B cell (primary cell): ENCODE results near the gene PSENEN. TPM values are rescaled to one million over a fixed set of nuclear protein-coding genes. Genes with fewer than 3 reads are reported as not detected.

Source experiments
- ATAC-seq: fragments of 200-7000 bp; cut with Tn5 transposase; one replicate; pipeline ENCODE4 v1.10.0; 2021; ENCODE audit warnings: low read depth, mild to moderate bottlenecking, moderate number of reproducible peaks, moderate library complexity
- CTCF ChIA-PET: fragments of 350-600 bp; sonication (Branson Sonifier 250); formaldehyde crosslinking; loops from one replicate; lab custom pipeline; 2021; ENCODE audit warnings: antibody characterized with exemption, inconsistent platforms; lab: Charles Lee
- POLR2A ChIA-PET: fragments of 350-600 bp; sonication (Branson Sonifier 250); formaldehyde crosslinking; loops from one replicate; lab custom pipeline; 2021; ENCODE audit warnings: antibody characterized with exemption; lab: Charles Lee
- DNase-seq: peaks from one replicate; pipeline ENCODE4 v3.0.0; 2013
- H2AFZ ChIP-seq: 2 replicates; pipeline ENCODE4 v1.6.1; 2012; ENCODE audit warnings: mild to moderate bottlenecking, low read depth, low read length; ENCODE audit not compliant: insufficient read depth, poor library complexity, severe bottlenecking
- H3K27ac ChIP-seq, 2 donors: 1 replicate in 1 of 2; 2 replicates in 1 of 2; pipeline ENCODE4 v1.5.1; 2012 to 2013; ENCODE audit warnings: low read length in 2 of 2, mild to moderate bottlenecking in 2 of 2, moderate library complexity in 1 of 2
- H3K27me3 ChIP-seq, 4 experiments: fragments of 200-600 bp in 1 of 4; sonication (generic) in 1 of 4; replicated peaks in 1 of 4; 1 replicate in 2 of 4; 2 replicates in 2 of 4; pipeline versions ENCODE4 v1.6.1 to v1.7.0; 2013 to 2016; ENCODE audit warnings: low read length in 3 of 4, mild to moderate bottlenecking in 2 of 4, mixed read lengths in 1 of 4, moderate library complexity in 1 of 4; ENCODE audit not compliant: insufficient read depth in 4 of 4, control insufficient read depth in 3 of 4; ENCODE audit errors: control extremely low read depth in 1 of 4
- H3K36me3 ChIP-seq, 2 experiments: replicated peaks in 1 of 2; 1 replicate in 1 of 2; 2 replicates in 1 of 2; pipeline versions ENCODE4 v1.6.1 to v1.7.1; 2013; ENCODE audit warnings: low read length in 1 of 2; ENCODE audit not compliant: insufficient read depth in 2 of 2, control insufficient read depth in 1 of 2; ENCODE audit errors: control extremely low read depth in 1 of 2, extremely low read depth in 1 of 2
- H3K4me1 ChIP-seq, 2 donors: fragments of 200-600 bp in 1 of 2; sonication (generic) in 1 of 2; 1 replicate in 1 of 2; 2 replicates in 1 of 2; pipeline versions ENCODE4 v1.5.1 to v1.6.1; 2013 to 2017; ENCODE audit warnings: low read length in 2 of 2; ENCODE audit not compliant: control insufficient read depth in 2 of 2, insufficient read depth in 2 of 2
- H3K4me2 ChIP-seq: replicated peaks from 2 replicates; pipeline ENCODE3; 2012; ENCODE audit warnings: mild to moderate bottlenecking, low read depth, low read length; ENCODE audit not compliant: poor library complexity, severe bottlenecking
- H3K4me3 ChIP-seq, 5 experiments: fragments of 200-600 bp in 1 of 5; sonication (generic) in 1 of 5; 1 replicate in 3 of 5; 2 replicates in 2 of 5; pipeline versions ENCODE4 v1.5.1 to v1.7.0; 2011 to 2016; ENCODE audit warnings: low read length in 4 of 5, mild to moderate bottlenecking in 4 of 5, low read depth in 2 of 5, control low read depth in 1 of 5, moderate library complexity in 1 of 5; ENCODE audit not compliant: insufficient read depth in 1 of 5; ENCODE audit errors: control extremely low read depth in 1 of 5, extremely low read depth in 1 of 5
- H3K79me2 ChIP-seq: fragments of 200-600 bp; sonication (generic); one replicate; pipeline ENCODE4 v1.6.0; 2016; ENCODE audit warnings: low read length; ENCODE audit not compliant: control insufficient read depth, insufficient read depth
- H3K9ac ChIP-seq: fragments of 200-600 bp; sonication (generic); 2 replicates; pipeline ENCODE4 v1.6.1; 2017; ENCODE audit warnings: mild to moderate bottlenecking, low read length, moderate library complexity
- H3K9me3 ChIP-seq, 3 donors: one replicate each; pipeline versions ENCODE4 v1.6.1 to v1.7.1; 2013; ENCODE audit warnings: low read length in 2 of 3; ENCODE audit not compliant: control insufficient read depth in 2 of 3, insufficient read depth in 1 of 3; ENCODE audit errors: control extremely low read depth in 1 of 3
- H4K20me1 ChIP-seq: 2 replicates; pipeline ENCODE4 v1.6.0; 2012; ENCODE audit warnings: mild to moderate bottlenecking, low read length; ENCODE audit not compliant: insufficient read depth, control insufficient read depth, poor library complexity, severe bottlenecking
- H3K27ac Mint-ChIP-seq: one replicate; pipeline ENCODE4 v1.8.0; 2021; ENCODE audit warnings: mixed read lengths
- H3K27me3 Mint-ChIP-seq: one replicate; pipeline ENCODE4 v1.8.0; 2021; ENCODE audit warnings: mixed read lengths
- H3K4me1 Mint-ChIP-seq: one replicate; pipeline ENCODE4 v1.8.0; 2021; ENCODE audit warnings: mixed read lengths
- H3K4me3 Mint-ChIP-seq: one replicate; pipeline ENCODE4 v1.8.0; 2021; ENCODE audit warnings: mixed read lengths
- H3K9me3 Mint-ChIP-seq: one replicate; pipeline ENCODE4 v1.8.0; 2022; ENCODE audit warnings: mixed read lengths; ENCODE audit not compliant: insufficient read depth
- CTCF ChIP-seq: fragments of 200-600 bp; IDR thresholded peaks from one replicate; pipeline ENCODE4 v1.8.0; 2022; ENCODE audit warnings: antibody characterized with exemption, mild to moderate bottlenecking
- EZH2 ChIP-seq: IDR thresholded peaks from 2 replicates; pipeline ENCODE4 v1.6.1; 2012; ENCODE audit warnings: borderline replicate concordance, low read depth, mild to moderate bottlenecking, moderate library complexity, low read length; ENCODE audit not compliant: insufficient read depth, poor library complexity, severe bottlenecking
- WGBS: methylation state at CpG from one replicate; pipeline ENCODE4 v1.1.5; 2013; ENCODE audit warnings: missing lambda C conversion rate; ENCODE audit not compliant: insufficient coverage; 5-methylcytosine and 5-hydroxymethylcytosine counted together
- intact Hi-C: fragments of 100-400 bp; cut with micrococcal nuclease; formaldehyde crosslinking; loops from one replicate; pipeline ENCODE4 v1.10.0; 2022
- polyA plus RNA-seq: library from polyadenylated mRNA; depleted of rRNA; stranded (reverse); fragments of >200 nt; gene quantifications from 2 replicates; pipeline ENCODE4 v1.2.3, GENCODE V29; 2012
- total RNA-seq, 2 donors: library from RNA; stranded (reverse); fragments of 120-200 nt in 1 of 2; gene quantifications; 1 replicate in 1 of 2; 2 replicates in 1 of 2; pipeline versions ENCODE4 v1.2.3 to v1.2.4, GENCODE V29; 2013 to 2022

Gene PSENEN
- total and polyA plus RNA-seq, 2 donors (not counting 1 experiment from before 2014, with no cell fraction given): 17.7 to 36.4 TPM

GRCh38 chr19:35727053-35727955 lies 18.1 kb upstream of the PSENEN start:
- intact Hi-C loops: no loop called here
- H3K4me1 Mint-ChIP-seq: no peaks in the 10 kb centered on the region
- Histone ChIP-seq H3K4me2 (no peak overlapping the region), H3K9ac (no peak overlapping the region), H2AFZ (no peak overlapping the region), H3K27me3 (no peaks in the 10 kb centered on the region), H3K27ac (no peak overlapping the region), H3K79me2 (peaks cover 68% of the 10 kb centered on the region), H3K36me3 (peaks cover 7 to 97% of the 10 kb centered on the region in 2 experiments), H4K20me1 (peaks cover 56% of the 10 kb centered on the region), H3K4me3 (no peak overlapping the region), H3K4me1 (no peaks in the 10 kb centered on the region), H3K9me3 (no peaks in the 10 kb centered on the region)
- H3K27me3 Mint-ChIP-seq: no peaks in the 10 kb centered on the region
- no peak overlapping the region for H3K4me3 Mint-ChIP-seq
- H3K27ac Mint-ChIP-seq: no peak overlapping the region
- no peak for DNase-seq
- no peak for ATAC-seq
- H3K9me3 Mint-ChIP-seq: no peaks in the 10 kb centered on the region
- WGBS: 98% methylated on average over 25 of the region's 25 CpGs
- TF ChIP-seq CTCF (no peak), EZH2 (no peak)
- POLR2A ChIA-PET: interaction anchor here (0.6 kb wide), 1 partner anchor 415 kb away, joined by 3 read pairs; no protein-coding TSS in a partner anchor
- CTCF ChIA-PET: no interaction called here
